ENCODE data around the gene MAP3K14. TPM values are rescaled to one million over a fixed set of nuclear protein-coding genes. Genes with fewer than 3 reads are reported as not detected.

MAP3K14 gene
- total and polyA plus RNA-seq, 10 of the 15 experiments (the other 5 are each of a cell fraction or from before 2014, with no cell fraction given), result 2.1 to 33.3 (median 19.7) TPM

- TF ChIP-seq RUNX3 (IDR thresholded peaks at IDR 0.05; ENCODE audit: low read length), result peak; percentile 81
- no peak for TF ChIP-seq POU2F2 (IDR thresholded peaks at IDR 0.05; ENCODE audit: borderline replicate concordance, low read depth, low read length)
- 0 out of 6 replicates have a peak, but pooled peaks of 1 of the 3 experiments have one; percentile 5 for TF ChIP-seq CTCF (IDR thresholded peaks at IDR 0.05 in 2 of 3, conservative IDR thresholded peaks at IDR 0.05 in 1 of 3; ENCODE audit: control insufficient read depth in 2 of 3, extremely low read depth in 1 of 3, insufficient read depth in 1 of 3, low read depth in 3 of 3, low read length in 3 of 3)
- TF ChIP-seq TARDBP (IDR thresholded peaks at IDR 0.05; ENCODE audit: borderline replicate concordance), result no peak
- TF ChIP-seq IKZF2 (IDR thresholded peaks at IDR 0.05), result peak; percentile 83 to 87; a peak in 3 of 4 replicates
- no peak for TF ChIP-seq SP1 (IDR thresholded peaks at IDR 0.05; ENCODE audit: low read depth, low read length)
- no peak for TF ChIP-seq ZNF622 (IDR thresholded peaks at IDR 0.05)
- 0 out of 2 replicates have a peak, but pooled peaks have one; percentile 57 for TF ChIP-seq MTA3 (IDR thresholded peaks at IDR 0.05; ENCODE audit: borderline replicate concordance, low read length)
- TF ChIP-seq ZNF687 (IDR thresholded peaks at IDR 0.05), result peak; percentile 57
- no peak for TF ChIP-seq ZNF592 (IDR thresholded peaks at IDR 0.05)
- TF ChIP-seq JUNB (IDR thresholded peaks at IDR 0.05), result peak; percentile 96
- no peak for TF ChIP-seq NR2C1 (IDR thresholded peaks at IDR 0.05)
- TF ChIP-seq RAD21 (IDR thresholded peaks at IDR 0.05; ENCODE audit: insufficient read depth, low read depth, low read length), result no peak
- TF ChIP-seq SIX5 (IDR thresholded peaks at IDR 0.05; ENCODE audit: low read depth, low read length, severe bottlenecking), result no peak
- 0 out of 2 replicates have a peak, but pooled peaks have one; percentile 34 for TF ChIP-seq TCF12 (IDR thresholded peaks at IDR 0.05; ENCODE audit: low read depth, low read length)
- peak; percentile 63 for TF ChIP-seq RAD51 (IDR thresholded peaks at IDR 0.05)
- peak; percentile 66; the same call in 1 of the 2 replicates for TF ChIP-seq CREB1 (IDR thresholded peaks at IDR 0.05; ENCODE audit: low read depth)
- no peak for TF ChIP-seq ZSCAN29 (IDR thresholded peaks at IDR 0.05)
- no peak for TF ChIP-seq SMAD5 (IDR thresholded peaks at IDR 0.05; ENCODE audit: low read depth)
Measured at GRCh38 chr17:45307290-45308015, 9.4 kb downstream of the MAP3K14 start (continued).

Measured in GM12878 (cell line).